DND-41 (cell line): ENCODE data around the gene AVEN.

Source experiments
- ATAC-seq: fragments of 200-7000 bp; cut with Tn5 transposase; 3 replicates; pipeline ENCODE4 v1.9.1; 2021; ENCODE audit warnings: low read depth; ENCODE audit not compliant: insufficient read depth
- DNase-seq: peaks from one replicate; pipeline ENCODE4 v3.0.0-alpha.2; 2020
- H2AFZ ChIP-seq: 2 replicates; pipeline ENCODE4 v1.6.0; 2012; ENCODE audit warnings: low read depth, low read length
- H3K27ac ChIP-seq: 2 replicates; pipeline ENCODE4 v1.5.1; 2012; ENCODE audit warnings: low read length, inconsistent platforms
- H3K27me3 ChIP-seq: fragments of 200-600 bp; sonication (generic); 2 replicates; pipeline ENCODE4 v1.6.0; 2012; ENCODE audit warnings: low read length, mild to moderate bottlenecking, inconsistent platforms; ENCODE audit not compliant: insufficient read depth, poor library complexity
- H3K36me3 ChIP-seq: 2 replicates; pipeline ENCODE4 v1.5.1; 2012; ENCODE audit warnings: low read length, inconsistent platforms; ENCODE audit not compliant: insufficient read depth
- H3K4me1 ChIP-seq: 2 replicates; pipeline ENCODE4 v1.5.1; 2012; ENCODE audit warnings: mild to moderate bottlenecking, low read length; ENCODE audit not compliant: insufficient read depth
- H3K4me2 ChIP-seq: 2 replicates; pipeline ENCODE4 v1.6.0; 2012; ENCODE audit warnings: mild to moderate bottlenecking, moderate library complexity, low read length, inconsistent platforms; ENCODE audit not compliant: insufficient read depth
- H3K4me3 ChIP-seq, 2 experiments: fragments of 200-600 bp in 1 of 2; shearing (Covaris generic) in 1 of 2; 2 replicates each; pipeline ENCODE4 v1.5.1; 2012 to 2016; ENCODE audit warnings: inconsistent platforms in 2 of 2, low read length in 2 of 2, mild to moderate bottlenecking in 2 of 2, low read depth in 1 of 2, moderate library complexity in 1 of 2
- H3K79me2 ChIP-seq: 2 replicates; pipeline ENCODE4 v1.6.0; 2012; ENCODE audit warnings: low read length, inconsistent platforms; ENCODE audit not compliant: insufficient read depth
- H3K9ac ChIP-seq: 2 replicates; pipeline ENCODE4 v1.6.0; 2012; ENCODE audit warnings: low read depth, mild to moderate bottlenecking, inconsistent platforms, low read length, moderate library complexity
- H3K9me3 ChIP-seq: 2 replicates; pipeline ENCODE4 v1.5.1; 2012; ENCODE audit warnings: low read length, moderate library complexity, mild to moderate bottlenecking, inconsistent platforms; ENCODE audit not compliant: insufficient read depth, severe bottlenecking
- H4K20me1 ChIP-seq: 2 replicates; pipeline ENCODE4 v1.6.0; 2012; ENCODE audit warnings: low read length; ENCODE audit not compliant: insufficient read depth
- EZH2 ChIP-seq: IDR thresholded peaks from 3 replicates; pipeline ENCODE4 v1.6.1; 2012; ENCODE audit warnings: borderline replicate concordance, low read depth, mild to moderate bottlenecking, moderate library complexity, low read length, inconsistent platforms; ENCODE audit not compliant: severe bottlenecking
- TF ChIP-seq, protein P1 (sequence below): IDR thresholded peaks from 2 replicates; pipeline ENCODE4 v1.5.1; 2012; ENCODE audit warnings: borderline replicate concordance, low read length, moderate library complexity, mild to moderate bottlenecking; ENCODE audit not compliant: poor library complexity, severe bottlenecking; ENCODE audit errors: extremely low read depth

AVEN gene

DNA sequence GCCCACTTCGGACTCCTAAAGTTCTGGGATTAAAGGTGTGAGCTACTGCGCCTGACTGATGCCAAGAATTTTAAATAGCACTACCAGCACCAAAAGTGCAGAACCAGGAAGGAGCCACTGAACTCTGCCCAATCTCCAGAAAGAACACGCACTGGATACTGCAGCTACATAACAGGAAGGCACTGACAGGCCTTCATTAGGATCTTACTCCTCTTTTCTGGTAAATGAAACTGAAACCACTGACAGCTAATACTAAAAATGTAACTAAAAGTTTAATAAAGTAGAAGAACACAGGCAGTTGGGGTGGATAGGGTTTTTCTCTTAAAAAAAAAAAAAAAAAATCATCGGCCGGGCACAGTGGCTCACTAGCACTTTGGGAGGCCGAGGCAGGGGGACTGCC, 144.8 kb downstream of the AVEN start:
- Histone ChIP-seq H3K9ac (no peak overlapping the region), H2AFZ (no peak overlapping the region), H3K27ac (no peak overlapping the region), H3K4me1 (no peaks in the 10 kb centered on the region), H3K27me3 (no peaks in the 10 kb centered on the region), H3K4me2 (no peak overlapping the region), H3K4me3 (no peak overlapping the region), H3K9me3 (no peaks in the 10 kb centered on the region), H3K36me3 (no peaks in the 10 kb centered on the region), H4K20me1 (no peaks in the 10 kb centered on the region), H3K79me2 (no peaks in the 10 kb centered on the region)
- no peak for TF ChIP-seq EZH2
- TF ChIP-seq, protein P1, sequence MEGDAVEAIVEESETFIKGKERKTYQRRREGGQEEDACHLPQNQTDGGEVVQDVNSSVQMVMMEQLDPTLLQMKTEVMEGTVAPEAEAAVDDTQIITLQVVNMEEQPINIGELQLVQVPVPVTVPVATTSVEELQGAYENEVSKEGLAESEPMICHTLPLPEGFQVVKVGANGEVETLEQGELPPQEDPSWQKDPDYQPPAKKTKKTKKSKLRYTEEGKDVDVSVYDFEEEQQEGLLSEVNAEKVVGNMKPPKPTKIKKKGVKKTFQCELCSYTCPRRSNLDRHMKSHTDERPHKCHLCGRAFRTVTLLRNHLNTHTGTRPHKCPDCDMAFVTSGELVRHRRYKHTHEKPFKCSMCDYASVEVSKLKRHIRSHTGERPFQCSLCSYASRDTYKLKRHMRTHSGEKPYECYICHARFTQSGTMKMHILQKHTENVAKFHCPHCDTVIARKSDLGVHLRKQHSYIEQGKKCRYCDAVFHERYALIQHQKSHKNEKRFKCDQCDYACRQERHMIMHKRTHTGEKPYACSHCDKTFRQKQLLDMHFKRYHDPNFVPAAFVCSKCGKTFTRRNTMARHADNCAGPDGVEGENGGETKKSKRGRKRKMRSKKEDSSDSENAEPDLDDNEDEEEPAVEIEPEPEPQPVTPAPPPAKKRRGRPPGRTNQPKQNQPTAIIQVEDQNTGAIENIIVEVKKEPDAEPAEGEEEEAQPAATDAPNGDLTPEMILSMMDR: no peak
- DNase-seq (no peak), ATAC-seq (no peak)

DNA sequence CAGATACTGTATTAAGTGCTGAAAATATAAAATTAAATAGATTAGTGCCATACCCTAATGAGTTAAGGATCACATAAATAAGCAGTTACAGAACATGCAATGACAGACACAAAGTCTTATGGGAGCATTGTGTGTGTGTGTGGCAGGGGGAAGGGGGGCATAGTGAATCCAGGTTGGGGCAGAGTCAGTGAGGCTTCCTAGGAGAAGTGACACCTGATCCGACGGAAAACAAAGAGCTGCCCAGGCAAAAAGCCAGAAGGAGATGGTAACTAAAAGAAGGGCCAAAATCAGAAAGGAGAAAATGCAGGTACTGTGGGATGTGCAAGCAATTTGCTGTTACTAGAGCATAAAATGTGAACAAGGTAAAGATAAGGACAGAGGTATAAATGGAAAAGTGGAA, 150.8 kb downstream of the AVEN start:
- no peak for ATAC-seq
- no peaks in the 10 kb centered on the region for H3K9me3 ChIP-seq
- H3K27ac ChIP-seq: no peak overlapping the region
- no peak for TF ChIP-seq EZH2
- TF ChIP-seq, protein P1: no peak
- no peaks in the 10 kb centered on the region for H3K27me3 ChIP-seq
- no peak for DNase-seq
- no peak overlapping the region for H3K4me3 ChIP-seq
- H3K79me2 ChIP-seq: no peaks in the 10 kb centered on the region
- H3K4me2 ChIP-seq: no peak overlapping the region
- no peak overlapping the region for H3K9ac ChIP-seq
- no peaks in the 10 kb centered on the region for H3K36me3 ChIP-seq
- H2AFZ ChIP-seq: no peak overlapping the region
- H3K4me1 ChIP-seq: no peaks in the 10 kb centered on the region
- no peaks in the 10 kb centered on the region for H4K20me1 ChIP-seq

DNA sequence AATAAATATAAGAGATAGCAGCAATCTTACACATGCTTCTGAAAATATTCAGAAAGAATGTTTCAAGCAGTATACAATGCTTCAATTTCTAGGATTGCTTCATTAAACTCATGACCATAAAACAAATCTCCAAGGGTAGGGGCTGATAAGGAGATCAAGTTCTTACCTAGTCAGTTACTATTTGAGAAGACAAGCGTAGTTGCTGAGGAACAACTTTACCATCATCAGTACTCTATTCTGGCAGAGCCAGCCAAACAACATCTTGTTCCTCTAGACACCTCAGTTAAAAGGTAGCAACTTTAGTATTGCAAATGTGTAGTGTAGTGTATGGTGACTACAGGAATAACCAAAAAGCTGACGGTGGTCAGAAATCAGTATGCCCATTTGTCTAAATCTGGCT, 156.1 kb downstream of the AVEN start:
- no peaks in the 10 kb centered on the region for H3K27me3 ChIP-seq
- no peak overlapping the region for H3K9ac ChIP-seq
- no peak for ATAC-seq
- H4K20me1 ChIP-seq: no peaks in the 10 kb centered on the region
- no peak overlapping the region for H2AFZ ChIP-seq
- H3K4me1 ChIP-seq: no peaks in the 10 kb centered on the region
- no peak for DNase-seq
- no peaks in the 10 kb centered on the region for H3K36me3 ChIP-seq
- no peak overlapping the region for H3K27ac ChIP-seq
- no peak overlapping the region for H3K4me3 ChIP-seq
- no peak overlapping the region for H3K4me2 ChIP-seq
- TF ChIP-seq, protein P1: no peak
- no peak for TF ChIP-seq EZH2
- H3K79me2 ChIP-seq: no peaks in the 10 kb centered on the region
- no peaks in the 10 kb centered on the region for H3K9me3 ChIP-seq

DNA sequence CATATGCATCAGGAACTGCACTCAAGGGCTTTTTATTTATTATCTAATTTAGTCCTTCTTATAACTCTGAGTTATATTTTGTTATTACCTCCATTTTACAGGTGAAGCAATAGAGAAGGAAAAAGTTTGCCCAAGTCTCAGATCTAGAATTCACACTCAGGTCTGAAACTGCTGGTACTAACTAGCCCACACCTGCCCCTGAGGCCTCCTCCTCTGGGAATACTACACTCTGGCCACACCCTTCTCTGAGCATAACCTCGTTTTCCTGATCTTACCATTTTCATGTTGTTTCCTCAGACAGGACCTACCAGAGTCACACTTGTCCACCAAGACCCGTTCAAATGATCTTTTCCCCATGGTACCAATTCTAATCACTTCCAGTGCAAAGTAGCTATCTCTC, 164.8 kb downstream of the AVEN start:
- Histone ChIP-seq H4K20me1 (no peaks in the 10 kb centered on the region), H3K4me3 (no peak overlapping the region), H2AFZ (no peak overlapping the region), H3K9me3 (no peaks in the 10 kb centered on the region), H3K4me1 (no peaks in the 10 kb centered on the region), H3K27ac (no peak overlapping the region), H3K27me3 (no peaks in the 10 kb centered on the region), H3K4me2 (no peak overlapping the region), H3K36me3 (no peaks in the 10 kb centered on the region), H3K9ac (no peak overlapping the region), H3K79me2 (no peaks in the 10 kb centered on the region)
- no peak for TF ChIP-seq EZH2
- TF ChIP-seq, protein P1: no peak
- ATAC-seq (no peak), DNase-seq (no peak)
